NCI-H146 (cell line): Measurements from ENCODE around the gene RAX2.
"Not testable (repeated sequence)": the region's sequence is repeated elsewhere in the genome, so short reads cannot be mapped to it uniquely, and the experiment has no call there.

Source experiments
- DNase-seq: peaks from one replicate; lab custom pipeline; 2025; lab: John Stamatoyannopoulos, UW

The RAX2 gene

DNA sequence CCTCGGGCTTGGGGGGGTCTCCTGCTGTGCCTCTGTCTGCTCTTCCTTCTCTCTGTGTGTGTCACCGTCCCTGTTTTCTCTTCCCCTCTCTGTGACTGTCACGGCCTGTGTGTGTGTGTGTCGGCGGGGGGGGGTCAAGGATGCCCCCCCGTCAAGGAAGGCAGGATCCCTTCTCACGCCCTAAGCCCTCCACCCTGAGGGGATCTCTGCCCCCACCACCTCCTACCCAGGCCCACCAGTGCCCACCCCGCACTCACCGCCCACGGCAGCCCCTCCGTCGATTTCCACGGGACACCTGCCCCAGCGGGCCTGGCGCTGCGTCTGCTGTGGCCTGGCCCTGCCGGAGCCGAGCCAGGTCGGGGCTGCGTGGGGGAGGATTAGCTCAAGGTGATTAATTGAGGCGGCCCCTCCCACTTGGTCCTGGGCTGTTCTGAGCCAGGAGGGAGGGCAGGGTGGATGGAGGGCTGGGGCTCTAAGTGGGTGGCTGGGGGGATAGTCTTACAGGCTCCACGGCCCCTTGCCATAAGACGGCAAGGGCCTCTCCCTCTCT is at the start of gene RAX2:
Gene RAX2, minus strand, starts transcription at position 323 of the 550 bp plus-strand sequence. CDS start 486 bp downstream, outside the sequence.
- no peak for DNase-seq

DNA sequence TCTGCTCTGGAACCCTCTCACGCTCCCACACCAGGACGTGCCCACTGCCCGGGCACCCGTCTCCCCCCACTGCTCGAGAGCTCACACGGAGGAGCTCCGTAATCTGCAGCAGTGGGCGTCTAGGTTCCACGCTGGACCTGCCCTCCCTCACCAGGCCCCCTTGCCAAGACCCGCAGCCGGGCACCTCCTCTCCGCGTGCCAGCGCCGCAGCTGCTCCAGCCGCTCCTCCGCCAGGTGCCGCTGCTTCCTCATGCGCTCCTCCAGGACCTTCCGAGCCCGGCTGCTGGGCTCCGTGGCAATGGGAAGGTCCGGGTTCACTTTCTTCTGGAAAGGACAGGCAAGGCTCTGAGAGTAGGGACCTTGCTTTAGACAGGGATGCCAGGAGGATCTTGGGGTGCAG is 49.1 kb upstream of the RAX2 start:
- DNase-seq, result peak; percentile 27

DNA sequence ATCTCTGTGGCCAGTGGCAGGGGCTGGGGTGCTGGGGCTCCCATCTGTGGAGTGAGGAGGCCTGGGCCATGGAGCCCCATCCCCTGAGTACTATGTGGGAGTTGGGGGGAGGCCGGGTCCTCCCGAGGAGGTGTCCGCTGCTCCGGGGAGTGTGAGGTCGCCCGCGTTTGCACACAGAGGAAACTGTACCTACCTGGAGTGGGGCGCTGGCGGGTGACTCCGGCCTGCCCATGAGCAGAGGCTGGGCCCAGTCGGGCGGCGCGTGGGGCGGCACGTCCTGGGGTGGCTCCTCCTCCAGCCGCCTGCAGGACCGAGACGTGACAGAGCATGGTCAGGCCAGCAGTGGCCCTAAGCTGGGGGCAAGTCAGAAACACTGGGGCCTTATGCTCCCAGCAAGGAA is 48.0 kb upstream of the RAX2 start:
- DNase-seq, result no peak

DNA sequence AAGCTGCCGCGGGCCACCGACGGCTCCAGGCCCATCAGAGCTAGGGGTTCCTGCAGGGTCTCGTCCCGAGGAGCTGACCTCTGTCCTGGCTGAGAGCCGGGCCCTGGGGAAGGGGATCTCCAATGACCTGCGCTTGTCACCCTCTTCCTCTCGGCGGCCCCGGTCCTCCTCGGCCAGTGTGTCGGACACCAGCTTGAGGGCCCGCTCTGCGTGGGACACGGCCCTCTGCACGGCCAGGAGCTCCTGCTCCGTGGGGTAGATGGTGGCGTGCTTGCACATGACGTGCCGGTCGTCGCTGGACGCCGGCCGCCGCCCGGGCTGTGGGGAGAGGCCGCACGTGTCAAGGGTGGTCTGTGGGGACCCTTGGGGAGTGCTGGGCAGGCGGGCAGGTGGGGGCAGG is 46.9 kb upstream of the RAX2 start:
- DNase-seq, result no peak

DNA sequence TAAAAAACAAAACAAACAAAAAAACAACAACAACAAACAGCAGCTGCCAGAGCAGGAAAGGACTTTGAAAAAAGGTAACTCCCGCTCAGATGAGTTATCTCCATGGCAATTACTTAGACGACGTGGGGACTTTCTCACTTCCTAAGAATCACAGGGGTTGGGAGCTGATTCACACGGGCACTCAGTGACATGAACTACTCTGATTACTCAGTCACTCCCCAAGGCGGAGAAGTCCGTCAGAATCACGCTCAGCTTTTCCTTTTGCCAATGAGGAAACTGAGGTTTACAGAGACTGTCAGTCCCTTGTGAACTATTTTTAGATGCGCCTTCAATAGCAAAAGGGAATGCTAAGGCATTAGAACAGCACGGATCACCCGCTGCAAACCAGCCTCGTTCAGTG is 46.4 kb upstream of the RAX2 start:
- DNase-seq, result no peak

DNA sequence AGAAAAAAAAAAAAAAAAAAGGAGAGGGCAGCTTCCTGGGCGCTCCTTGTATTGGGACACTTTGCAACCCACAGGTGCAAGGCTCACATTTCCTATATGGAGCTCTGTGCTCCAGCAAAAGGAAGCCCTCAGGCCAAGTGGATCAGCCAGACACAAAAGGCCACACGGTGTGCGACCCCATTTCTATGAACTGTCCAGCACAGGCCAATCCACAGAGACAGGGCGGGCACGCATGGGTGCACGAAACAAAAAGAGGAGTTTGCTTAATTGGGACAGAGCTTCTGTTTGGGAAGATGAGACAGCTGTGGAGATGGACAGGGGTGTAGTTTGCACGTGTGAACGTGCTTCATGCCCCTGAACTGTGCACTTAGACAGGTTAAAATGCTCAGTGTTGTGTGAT is 45.7 kb upstream of the RAX2 start:
- no peak for DNase-seq

DNA sequence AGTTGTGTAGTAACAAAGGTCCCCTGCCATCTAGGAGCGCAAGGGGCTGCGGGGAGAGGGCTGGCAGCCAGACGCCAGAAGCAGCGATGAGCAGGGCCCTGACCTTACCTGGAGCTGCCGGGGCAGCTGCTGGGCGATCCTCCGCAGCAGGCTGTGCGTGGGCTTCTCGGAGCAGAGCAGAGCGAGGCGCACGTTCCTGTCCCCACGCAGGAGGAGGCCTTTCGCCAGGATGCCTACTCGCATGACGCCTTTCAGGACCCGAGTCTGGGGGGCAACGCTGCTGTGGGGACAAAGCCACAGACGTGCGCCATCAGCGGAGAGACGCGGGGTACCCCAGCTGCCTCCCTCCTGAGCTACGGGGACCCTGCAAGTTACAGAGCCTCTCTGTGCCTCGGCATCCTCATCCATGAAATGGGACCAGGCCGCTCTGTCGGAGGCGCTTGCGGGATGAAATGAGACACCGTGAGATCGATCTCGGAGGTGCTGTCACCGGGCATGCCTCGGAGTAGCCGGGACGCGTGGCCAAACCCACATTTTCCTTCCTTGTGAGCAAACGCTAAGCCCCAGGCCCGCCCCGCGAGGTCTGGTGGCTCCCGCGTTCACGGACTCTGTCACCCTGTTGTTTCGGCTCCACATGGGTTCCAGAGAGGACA is 44.7 kb upstream of the RAX2 start:
- no peak for DNase-seq

DNA sequence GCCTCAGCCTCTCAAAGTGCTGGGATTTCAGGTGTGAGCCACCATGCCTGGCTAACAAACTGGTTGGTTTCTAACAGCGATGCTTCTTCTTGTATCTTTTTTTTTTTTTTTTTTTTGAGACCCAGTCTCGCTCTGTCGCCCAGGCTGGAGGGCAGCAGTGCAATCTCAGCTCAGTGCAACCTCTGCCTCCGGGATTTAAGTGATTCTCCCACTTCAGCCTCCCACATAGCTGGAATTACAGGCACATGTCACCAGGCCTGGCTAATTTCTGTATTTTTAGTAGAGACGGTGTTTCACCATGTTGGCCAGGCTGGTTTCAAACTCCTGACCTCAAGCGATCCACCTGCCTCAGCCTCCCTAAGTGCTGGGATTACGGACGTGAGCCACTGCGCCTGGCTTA is 44.1 kb upstream of the RAX2 start:
- not testable (repeated sequence) for DNase-seq

DNA sequence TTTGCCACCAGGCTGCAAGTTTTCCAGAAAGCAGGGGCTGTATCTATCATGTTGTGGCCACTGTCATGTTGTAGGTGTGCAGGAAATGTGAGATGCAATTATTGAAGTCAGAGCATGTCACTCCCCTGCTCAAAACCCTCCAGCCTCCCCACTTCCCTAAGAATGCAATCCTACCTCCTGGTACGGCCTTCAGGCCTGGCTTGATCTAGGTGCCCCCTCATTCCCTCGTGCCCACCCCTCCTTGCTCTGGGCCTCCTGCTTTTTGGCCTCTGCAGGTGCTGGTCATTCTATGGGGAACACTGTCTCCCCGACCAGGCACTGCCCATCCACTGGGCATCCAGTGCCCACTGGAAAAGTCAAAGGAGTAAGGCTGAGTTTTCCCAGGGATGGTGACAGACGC is 42.6 kb upstream of the RAX2 start:
- no peak for DNase-seq

DNA sequence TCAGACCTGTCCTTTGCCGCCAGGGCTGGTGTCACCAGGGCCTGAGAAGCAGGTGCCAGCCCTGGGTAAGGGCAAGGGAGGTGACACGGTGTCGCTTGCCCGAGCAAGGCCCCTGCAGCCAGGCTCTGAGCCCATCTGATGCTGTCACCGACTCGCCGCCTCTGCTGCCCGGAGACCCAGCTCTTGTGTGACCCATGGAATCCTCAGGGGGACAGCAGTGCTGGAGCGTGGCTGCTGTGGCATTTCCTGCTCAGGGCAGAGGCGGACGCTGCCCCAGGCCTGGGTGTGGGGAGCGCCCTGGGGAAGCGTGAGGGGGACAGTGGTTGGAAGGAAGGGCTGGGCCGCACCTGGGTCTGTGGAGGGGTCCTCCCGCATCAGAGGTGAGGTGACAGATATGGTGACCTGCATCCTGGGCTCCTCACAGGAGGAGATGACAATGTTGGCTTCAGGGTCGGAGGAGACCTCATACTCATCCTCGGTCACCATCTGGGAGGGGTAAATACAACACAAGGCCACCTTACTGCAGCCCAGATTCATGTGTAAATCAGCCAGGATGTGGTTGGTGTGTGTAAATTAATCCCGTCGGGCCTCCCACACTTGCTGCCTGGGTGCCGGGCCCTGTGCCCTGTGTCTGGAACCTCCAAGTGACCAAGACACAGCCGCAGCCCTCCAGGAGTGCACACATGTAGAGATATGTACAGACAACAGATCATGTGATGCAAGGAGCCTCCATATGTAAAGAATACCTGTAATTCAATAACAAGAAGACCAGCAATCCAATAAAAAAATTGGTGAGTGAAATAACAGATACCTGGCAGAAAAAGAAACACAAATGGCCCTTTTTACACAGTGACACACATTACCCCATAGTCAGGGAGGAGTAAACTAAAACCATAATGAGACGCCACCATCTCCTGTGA is 41.7 kb upstream of the RAX2 start:
- DNase-seq, result no peak

DNA sequence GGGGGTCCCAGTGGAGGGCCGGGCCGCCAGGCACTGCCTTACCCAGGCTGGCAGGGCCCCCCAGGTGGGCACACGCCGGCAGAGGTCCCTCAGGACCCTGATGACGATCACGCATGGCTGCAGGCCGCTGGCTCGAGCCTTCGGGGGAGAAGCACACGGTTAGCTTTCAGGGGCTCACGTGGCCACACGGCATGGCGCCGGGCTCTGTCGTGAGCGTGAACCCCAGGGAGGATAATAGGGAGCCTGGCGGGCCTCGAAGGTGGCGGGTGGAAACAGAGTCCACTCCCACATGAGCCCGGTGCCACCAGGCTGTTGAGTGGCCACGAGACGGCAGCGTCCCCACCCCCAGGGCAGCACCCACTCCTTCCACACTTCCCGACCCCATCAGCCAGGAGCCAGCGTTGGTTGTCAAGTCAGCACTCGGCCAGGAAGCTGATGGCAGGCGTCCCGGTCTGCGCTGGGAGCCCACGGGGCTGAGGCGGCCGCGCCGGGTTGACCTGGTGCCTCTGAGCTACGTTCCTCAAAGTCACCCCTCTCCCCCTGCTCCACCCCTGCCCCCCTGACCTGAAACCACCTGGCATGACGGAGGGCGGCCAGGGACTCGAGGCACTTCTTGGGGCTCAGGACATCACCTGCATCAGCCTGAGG is 38.8 kb upstream of the RAX2 start:
- DNase-seq, result no peak

DNA sequence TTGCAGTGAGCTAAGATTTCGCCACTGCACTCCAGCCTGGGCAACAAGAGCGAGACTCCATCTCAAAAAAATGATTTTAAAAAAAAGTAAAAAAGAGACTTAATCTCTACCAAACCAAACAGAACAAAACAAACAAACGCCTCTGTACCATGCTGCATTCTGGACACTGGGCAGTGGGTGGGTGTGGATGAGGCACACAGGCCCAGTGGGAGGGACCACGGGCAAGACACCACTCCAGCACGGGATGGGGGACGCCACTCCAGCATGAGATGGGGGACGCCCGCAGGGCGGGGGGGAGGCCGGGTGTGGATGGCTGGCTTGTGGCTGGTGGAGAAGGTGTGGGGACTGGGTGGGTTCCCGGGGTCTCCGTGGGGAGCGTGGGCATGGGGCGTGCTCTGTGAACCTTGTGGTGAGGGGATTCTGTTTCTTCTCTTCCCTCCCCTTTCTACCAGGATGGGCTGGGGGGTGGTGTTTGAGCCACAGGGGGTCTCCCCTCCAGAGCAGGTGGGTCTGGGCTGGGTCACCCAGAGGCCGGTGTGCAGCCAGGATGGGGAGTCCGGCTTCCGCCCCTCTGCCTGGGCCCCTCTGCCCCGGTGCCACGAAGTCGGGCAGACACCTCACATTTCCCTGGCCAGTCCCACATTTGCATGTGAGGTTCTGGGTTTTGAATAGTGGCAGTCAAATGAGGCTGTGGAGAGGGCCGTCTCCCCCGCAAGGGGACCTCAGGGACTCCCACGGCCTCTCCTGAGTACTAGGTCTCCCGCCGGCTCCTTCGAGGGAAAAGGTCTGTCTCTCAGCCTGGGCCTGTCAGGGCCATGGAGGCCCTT is 38.1 kb upstream of the RAX2 start:
- DNase-seq, result no peak

DNA sequence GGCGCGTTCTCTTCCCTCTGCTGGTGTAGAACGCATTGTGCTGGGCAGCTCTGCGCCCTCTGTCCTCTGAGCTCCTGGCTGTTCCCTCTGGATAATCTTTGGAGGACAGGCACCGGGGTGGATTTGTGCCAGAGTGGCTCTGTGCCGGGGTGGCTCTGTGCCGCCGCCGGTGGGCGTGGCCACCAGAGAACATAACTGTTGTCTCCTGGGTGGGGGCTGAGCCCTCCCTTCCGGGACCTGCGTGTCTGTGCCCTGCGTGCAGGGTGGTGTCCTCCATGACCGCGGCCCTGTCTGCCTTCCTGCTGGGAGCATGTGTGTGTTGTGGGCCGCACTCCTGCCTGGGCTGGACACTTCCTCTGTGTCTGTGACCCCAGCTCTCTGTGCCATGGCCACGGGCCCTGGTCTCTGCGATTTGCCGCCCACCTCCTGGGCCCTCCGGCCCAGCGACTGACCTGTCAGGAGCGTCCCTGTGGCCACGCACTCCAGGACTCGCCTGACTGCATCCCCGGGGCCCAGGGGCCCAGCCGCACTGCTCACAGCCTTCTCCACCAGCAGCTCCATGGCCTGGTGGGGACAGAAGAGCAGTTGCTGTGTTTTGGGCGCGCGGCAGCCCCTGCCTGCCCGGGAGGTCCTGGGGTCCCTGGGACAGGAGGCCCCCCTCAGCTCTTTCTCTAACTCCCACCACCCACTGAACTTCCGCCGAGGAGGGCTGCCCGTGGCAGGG is 36.6 kb upstream of the RAX2 start:
- DNase-seq, result no peak

DNA sequence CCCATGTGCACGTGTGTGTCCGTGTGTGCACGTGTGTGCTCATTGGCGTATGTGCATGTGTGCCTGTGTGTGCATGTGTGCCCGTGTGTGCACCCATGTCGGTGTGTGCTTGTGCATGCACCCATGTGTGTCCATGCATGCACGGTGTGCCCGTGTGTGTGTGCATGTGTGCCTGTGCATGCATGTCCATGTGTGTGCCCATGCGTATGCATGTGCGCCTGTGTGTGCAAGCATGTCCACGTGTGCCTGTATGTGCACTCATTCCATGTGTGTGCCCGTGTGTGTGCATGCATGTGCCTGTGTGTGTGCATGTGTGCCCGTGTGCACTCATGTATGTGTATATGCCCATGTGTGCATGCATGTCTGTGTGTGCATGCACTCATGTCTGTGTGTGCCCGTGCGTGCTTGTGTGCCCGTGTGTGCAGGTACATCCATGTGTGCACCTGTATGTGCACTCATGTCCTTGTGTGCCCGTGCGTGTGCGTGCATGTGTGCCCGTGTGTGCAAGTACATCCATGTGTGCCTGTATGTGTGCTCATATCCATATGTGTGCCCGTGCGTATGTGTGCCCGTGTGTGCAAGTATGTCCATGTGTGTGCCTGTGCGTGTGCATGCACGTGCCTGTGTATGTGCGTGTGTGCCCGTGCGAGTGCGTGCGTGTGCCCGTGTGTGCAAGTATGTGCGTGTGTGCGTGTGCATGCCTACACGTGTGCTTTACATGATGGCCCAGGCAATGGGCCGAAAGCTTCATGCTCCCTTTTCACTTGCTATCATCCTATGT is 35.7 kb upstream of the RAX2 start:
- no peak for DNase-seq

DNA sequence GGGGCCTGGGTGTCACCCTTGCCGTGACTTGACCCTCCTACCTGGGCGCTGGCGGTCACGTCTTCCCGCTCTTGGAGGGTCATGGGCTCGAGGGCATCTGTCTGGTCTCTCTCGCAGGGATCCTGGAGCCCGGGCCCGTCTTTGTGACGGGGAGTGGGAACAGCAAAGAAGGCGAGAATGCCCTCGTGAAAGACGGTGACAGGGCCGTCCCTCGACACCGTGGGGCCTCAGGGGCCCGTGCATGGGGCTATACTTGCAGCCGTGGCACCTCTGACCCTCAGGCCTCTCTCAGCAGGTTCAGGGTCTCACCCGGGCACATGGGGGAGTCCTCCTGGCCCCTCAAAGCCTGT is 35.1 kb upstream of the RAX2 start:
- no peak for DNase-seq

DNA sequence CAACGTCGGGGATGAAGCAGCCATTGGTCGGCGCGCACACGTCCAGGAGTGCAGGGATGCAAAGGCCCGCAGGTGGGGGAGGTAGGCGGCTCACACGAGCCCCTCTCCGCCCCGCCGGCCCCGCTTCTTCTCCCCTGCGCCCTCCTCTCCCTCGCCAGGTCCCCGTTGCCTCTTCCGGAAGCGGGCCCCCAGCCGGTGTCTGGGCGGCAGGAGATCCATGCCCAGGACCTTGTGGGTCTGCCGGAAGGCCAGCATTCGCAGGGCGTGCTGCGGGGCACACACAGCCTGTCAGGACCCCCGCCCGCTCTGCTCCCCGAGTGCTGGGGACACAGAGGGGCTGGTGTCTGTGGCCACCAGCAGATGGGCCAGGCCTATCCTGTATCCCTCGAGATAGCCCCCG is 33.8 kb upstream of the RAX2 start:
- DNase-seq, result no peak

DNA sequence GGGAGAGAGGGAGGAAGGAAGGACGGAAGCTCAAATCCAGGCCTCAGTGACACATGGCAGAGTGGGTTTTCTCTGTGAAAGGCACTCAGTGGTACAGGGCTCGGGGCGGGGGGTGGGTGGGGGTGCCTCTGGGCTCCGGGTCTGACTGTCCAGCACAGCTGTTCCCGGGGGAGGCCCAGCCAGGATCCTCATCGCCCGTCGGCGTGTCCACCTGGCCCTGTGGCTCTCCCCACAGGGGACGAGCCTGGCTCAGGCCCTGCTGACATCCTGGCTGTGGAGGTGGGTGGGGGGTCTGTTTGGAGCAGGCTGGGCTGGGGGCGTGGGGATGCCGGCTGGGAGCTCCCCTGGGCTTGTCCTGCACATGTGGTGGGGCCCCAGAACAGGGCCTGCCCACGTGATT is 32.4 kb upstream of the RAX2 start:
- no peak for DNase-seq

DNA sequence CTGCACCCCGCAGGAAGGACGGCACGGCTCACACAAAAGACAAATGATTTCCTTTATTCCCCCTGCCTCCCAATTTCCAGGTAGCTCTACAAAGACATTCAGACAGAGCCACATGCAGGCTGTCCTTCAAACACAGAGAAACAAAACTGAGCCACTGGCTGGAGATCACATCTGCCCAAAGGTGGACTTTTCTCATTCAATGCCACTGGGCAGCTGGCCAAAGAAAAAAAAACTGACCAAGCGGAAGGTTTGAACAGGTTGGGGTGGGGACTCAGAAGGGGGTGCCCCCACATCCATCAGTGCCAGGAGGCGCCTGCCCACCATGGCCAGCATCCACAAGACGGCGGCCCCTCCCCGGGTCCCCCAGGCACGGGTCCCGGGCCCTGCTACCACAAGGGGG is 32.0 kb upstream of the RAX2 start:
- no peak for DNase-seq

DNA sequence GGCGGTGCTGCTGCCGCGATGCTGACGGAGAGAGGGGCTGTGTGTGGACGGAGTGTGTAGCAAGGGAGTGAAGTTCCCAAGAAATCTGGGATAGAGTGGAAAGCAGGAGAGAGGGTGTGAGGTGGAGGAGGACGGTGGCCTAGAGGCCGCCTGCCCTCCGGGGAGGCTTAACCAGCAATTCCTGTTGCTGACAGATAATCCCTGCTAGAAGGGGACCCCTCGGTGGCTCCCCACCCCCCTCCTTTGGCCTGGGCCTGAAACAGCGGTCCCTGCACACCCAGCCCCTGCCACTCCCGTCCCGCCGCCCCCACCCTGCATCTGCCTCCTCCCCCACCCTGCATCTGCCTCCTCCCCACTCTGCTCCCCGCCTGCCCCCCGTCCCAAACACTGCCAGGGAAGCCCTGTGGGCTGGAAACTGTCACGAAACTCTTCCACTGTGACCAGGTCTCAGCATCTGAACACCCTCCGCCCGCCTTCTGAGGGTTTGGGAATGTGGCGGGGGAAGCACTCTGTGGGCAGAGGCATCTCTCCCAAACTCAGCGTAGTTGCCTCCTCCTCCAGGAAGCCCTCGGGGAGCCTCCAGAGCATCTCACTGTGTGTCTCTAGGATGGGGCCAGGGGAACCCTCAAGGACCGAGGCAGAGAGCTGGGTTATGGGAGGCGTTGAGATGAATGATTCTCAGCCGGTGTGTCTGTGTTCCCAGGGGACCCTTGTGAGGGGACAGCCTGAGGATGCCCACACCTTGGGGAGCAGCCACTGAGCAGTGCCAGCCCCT is 31.3 kb upstream of the RAX2 start:
- DNase-seq, result no peak
